ENCODE data around the gene PROB1. TPM values are rescaled to one million over a fixed set of nuclear protein-coding genes. Genes with fewer than 3 reads are reported as not detected.

PROB1 gene
- total and polyA plus RNA-seq, 9 of the 15 experiments (the other 6 are each of a cell fraction or from before 2014, with no cell fraction given): 0.01 to 1.8 (median 0.47) TPM

DNA sequence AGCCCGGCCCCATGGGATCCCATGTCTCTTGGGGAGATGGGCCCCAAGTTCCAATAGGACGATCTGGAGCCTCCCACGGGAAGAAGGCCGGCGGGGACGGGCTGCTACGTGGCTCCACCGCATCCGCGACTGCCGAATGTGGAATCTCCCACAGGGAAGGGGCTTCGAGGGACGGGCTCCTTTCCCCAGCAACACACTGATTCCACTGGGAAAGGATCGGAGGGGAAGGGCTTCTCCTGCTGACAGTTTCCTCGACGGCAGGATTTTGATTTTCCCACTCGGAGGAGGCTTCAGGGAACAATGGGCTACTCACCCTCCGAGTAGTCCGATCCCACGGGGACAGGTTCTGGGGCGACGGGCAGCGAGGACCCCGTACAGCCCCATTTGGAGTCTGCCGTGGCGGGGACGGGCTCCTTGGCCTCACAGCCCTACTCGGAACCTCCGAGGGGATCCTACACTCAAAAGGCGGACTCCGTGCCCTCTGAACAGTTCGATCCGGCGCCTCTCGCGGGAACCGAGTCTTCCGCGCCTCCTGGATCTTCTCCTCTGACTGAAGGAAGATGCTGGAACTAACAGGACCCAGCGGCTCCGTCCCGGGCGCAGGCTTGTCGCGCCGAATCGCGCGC, 1.3 kb downstream of the PROB1 start:
- Histone ChIP-seq H3K4me2 (ENCODE audit: insufficient read depth, low read length) (no peak overlapping the region), H3K4me3 (no peak overlapping the region), H3K9me1 (ENCODE audit: control insufficient read depth, insufficient read depth, low read length) (no peaks in the 10 kb centered on the region), H3K27ac (ENCODE audit: extremely low read depth, low read depth, low read length) (no peak overlapping the region), H3K9ac (ENCODE audit: insufficient read depth in 1 of 2, low read depth in 2 of 2, low read length in 2 of 2) (no peak overlapping the region), H4K20me1 (replicated peaks; ENCODE audit: control insufficient read depth, insufficient read depth, low read length) (no peaks in the 10 kb centered on the region), H2AFZ (ENCODE audit: low read depth, low read length) (no peak overlapping the region), H3K27me3 (ENCODE audit: control insufficient read depth in 2 of 2, insufficient read depth in 2 of 2, low read length in 2 of 2) (no peaks in the 10 kb centered on the region), H3K4me1 (replicated peaks in 1 of 2; ENCODE audit: control insufficient read depth in 2 of 2, insufficient read depth in 2 of 2, low read length in 2 of 2) (peaks cover 7 to 17% of the 10 kb centered on the region in 2 experiments), H3K36me3 (ENCODE audit: control insufficient read depth, insufficient read depth, low read length) (no peaks in the 10 kb centered on the region), H3K79me2 (ENCODE audit: control insufficient read depth, insufficient read depth, low read length) (no peaks in the 10 kb centered on the region), H3K9me3 (replicated peaks; ENCODE audit: control insufficient read depth, insufficient read depth, low read depth, low read length) (no peaks in the 10 kb centered on the region; the same call in 1 of the 2 replicates)
- in situ Hi-C loops (cut with MboI) (no loop called here), intact Hi-C loops (cut with micrococcal nuclease) (no loop called here)
- CTCF ChIA-PET (ENCODE audit: low intra/inter-chr PET ratio): no interaction called here
- POLR2A ChIA-PET: no interaction called here
- TF ChIP-seq, protein P1, sequence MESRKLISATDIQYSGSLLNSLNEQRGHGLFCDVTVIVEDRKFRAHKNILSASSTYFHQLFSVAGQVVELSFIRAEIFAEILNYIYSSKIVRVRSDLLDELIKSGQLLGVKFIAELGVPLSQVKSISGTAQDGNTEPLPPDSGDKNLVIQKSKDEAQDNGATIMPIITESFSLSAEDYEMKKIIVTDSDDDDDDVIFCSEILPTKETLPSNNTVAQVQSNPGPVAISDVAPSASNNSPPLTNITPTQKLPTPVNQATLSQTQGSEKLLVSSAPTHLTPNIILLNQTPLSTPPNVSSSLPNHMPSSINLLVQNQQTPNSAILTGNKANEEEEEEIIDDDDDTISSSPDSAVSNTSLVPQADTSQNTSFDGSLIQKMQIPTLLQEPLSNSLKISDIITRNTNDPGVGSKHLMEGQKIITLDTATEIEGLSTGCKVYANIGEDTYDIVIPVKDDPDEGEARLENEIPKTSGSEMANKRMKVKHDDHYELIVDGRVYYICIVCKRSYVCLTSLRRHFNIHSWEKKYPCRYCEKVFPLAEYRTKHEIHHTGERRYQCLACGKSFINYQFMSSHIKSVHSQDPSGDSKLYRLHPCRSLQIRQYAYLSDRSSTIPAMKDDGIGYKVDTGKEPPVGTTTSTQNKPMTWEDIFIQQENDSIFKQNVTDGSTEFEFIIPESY (CRISPR knock-in tag; IDR thresholded peaks at IDR 0.05): 0 out of 2 replicates have a peak, but pooled peaks have one; percentile 39
- no peak for TF ChIP-seq NRF1 (conservative IDR thresholded peaks at IDR 0.05 in 1 of 2, IDR thresholded peaks at IDR 0.05 in 1 of 2)
- BruUV-seq (replicated peaks): no TSS peak
- FAIRE-seq (no peak), ATAC-seq (no peak), DNase-seq (ENCODE audit: extremely low read depth in 1 of 4, low spot score in 3 of 4) (no peak)
- 87% methylated on average over 30 of the region's 49 CpGs for WGBS (ENCODE audit: insufficient coverage, low coverage, missing lambda C conversion rate)
